HepG2 (cell line): ENCODE measurements around the gene RARS2. TPM values are rescaled to one million over a fixed set of nuclear protein-coding genes. Genes with fewer than 3 reads are reported as not detected.

Experiments used
- ARID4A ChIP-seq: sonication (generic); formaldehyde crosslinking; IDR thresholded peaks from 2 replicates; pipeline ENCODE4 v1.5.0; 2020; ENCODE audit warnings: mild to moderate bottlenecking, missing genetic modification reagents, borderline replicate concordance
- CEBPB ChIP-seq: IDR thresholded peaks from 2 replicates; pipeline ENCODE4 v1.6.1; 2011; ENCODE audit warnings: low read depth, low read length, improper control_type of control experiment, borderline replicate concordance
- ERF ChIP-seq: IDR thresholded peaks from 2 replicates; pipeline ENCODE4 v1.6.1; 2018; ENCODE audit warnings: missing biosample characterization, missing genetic modification reagents
- FOXO1 ChIP-seq: sonication (generic); formaldehyde crosslinking; IDR thresholded peaks from 2 replicates; pipeline ENCODE4 v1.4.0; 2020; ENCODE audit warnings: missing genetic modification reagents
- HNRNPH1 ChIP-seq: fragments of 200-400 bp; formaldehyde crosslinking; optimal IDR thresholded peaks from 2 replicates; pipeline ENCODE3; 2017; ENCODE audit warnings: mild to moderate bottlenecking, low read depth, low read length
- KAT2B ChIP-seq: fragments of 150-350 bp; IDR thresholded peaks from 2 replicates; pipeline ENCODE4 v1.6.1; 2014; ENCODE audit warnings: low read depth, low read length, borderline replicate concordance
- KDM5A ChIP-seq: fragments of 200-600 bp; sonication (generic); IDR thresholded peaks from 2 replicates; pipeline ENCODE4 v1.7.0; 2018; ENCODE audit warnings: antibody characterized with exemption, mild to moderate bottlenecking, low read length, borderline replicate concordance
- MIER2 ChIP-seq: IDR thresholded peaks from 2 replicates; pipeline ENCODE4 v1.6.1; 2016; ENCODE audit warnings: missing biosample characterization, missing genetic modification reagents
- MTA1 ChIP-seq: sonication (generic); formaldehyde crosslinking; IDR thresholded peaks from 2 replicates; pipeline ENCODE4 v1.4.0; 2020; ENCODE audit warnings: missing genetic modification reagents, mild to moderate bottlenecking, borderline replicate concordance
- NONO ChIP-seq, 2 experiments: fragments of 450-650 bp in 1 of 2; sonication (generic) in 1 of 2; formaldehyde crosslinking in 1 of 2; IDR thresholded peaks in 1 of 2; conservative IDR thresholded peaks in 1 of 2; 2 replicates each; pipeline versions ENCODE4 v1.6.1 to v1.8.0; 2017 to 2022; ENCODE audit warnings: mild to moderate bottlenecking in 1 of 2, missing genetic modification reagents in 1 of 2, moderate library complexity in 1 of 2
- TFDP1 ChIP-seq: IDR thresholded peaks from 2 replicates; pipeline ENCODE4 v1.6.1; 2016; ENCODE audit warnings: missing compliant biosample characterization, missing genetic modification reagents, borderline replicate concordance
- XRCC5 ChIP-seq: fragments of 200-400 bp; formaldehyde crosslinking; optimal IDR thresholded peaks from 2 replicates; pipeline ENCODE3; 2017; ENCODE audit warnings: mild to moderate bottlenecking, low read length
- ZBTB14 ChIP-seq: sonication (generic); formaldehyde crosslinking; IDR thresholded peaks from 2 replicates; pipeline ENCODE4 v1.4.0; 2020; ENCODE audit warnings: missing genetic modification reagents
- ZBTB43 ChIP-seq: sonication (generic); formaldehyde crosslinking; conservative IDR thresholded peaks from 2 replicates; pipeline ENCODE4 v1.4.0; 2020; ENCODE audit warnings: missing genetic modification reagents
- ZNF432 ChIP-seq: sonication (generic); formaldehyde crosslinking; IDR thresholded peaks from 2 replicates; pipeline ENCODE4 v1.5.0; 2020; ENCODE audit warnings: missing genetic modification reagents, mild to moderate bottlenecking, borderline replicate concordance
- ZNF468 ChIP-seq: sonication (generic); formaldehyde crosslinking; IDR thresholded peaks from 2 replicates; pipeline ENCODE4 v1.8.0; 2022; ENCODE audit warnings: mild to moderate bottlenecking, moderate library complexity, missing genetic modification reagents
- ZNF549 ChIP-seq: sonication (generic); formaldehyde crosslinking; IDR thresholded peaks from 2 replicates; pipeline ENCODE4 v1.5.0; 2020; ENCODE audit warnings: missing genetic modification reagents
- ZNF720 ChIP-seq: sonication (generic); formaldehyde crosslinking; IDR thresholded peaks from 2 replicates; pipeline ENCODE4 v1.4.0; 2020; ENCODE audit warnings: missing genetic modification reagents
- polyA plus RNA-seq, 8 experiments: library from polyadenylated mRNA; depleted of rRNA in 3 of 8; stranded (reverse) in 7 of 8; unstranded in 1 of 8; fragments of >200 nt; fragmentation: Illumina TruSeq in 4 of 8; extraction: Trizol in 4 of 8; gene quantifications; 2 replicates each; pipeline versions ENCODE4 v1.2.1 to v1.2.3, GENCODE V29; 2011 to 2016; ENCODE audit warnings: low read depth in 4 of 8, missing spikeins in 1 of 8, mixed read lengths in 1 of 8; ENCODE audit not compliant: insufficient read depth in 1 of 8
- total RNA-seq, 5 experiments: library from RNA; depleted of rRNA; stranded (reverse); fragments of >200 nt; fragmentation: Illumina TruSeq; extraction: Trizol; gene quantifications; 2 replicates each; pipeline ENCODE4 v1.2.3, GENCODE V29; 2016; ENCODE audit warnings: low read depth in 1 of 5

The RARS2 gene
- total and polyA plus RNA-seq, 2 of the 13 experiments (the other 11 are each of a cell fraction or from before 2014, with no cell fraction given): 23.4 to 80.1 TPM

GRCh38 chr6:87472525-87473418 is 117.0 kb downstream of the RARS2 start, which contains the start of gene SLC35A1 (continued):
- no peak for TF ChIP-seq ZNF432 (CRISPR knock-in tag)
- TF ChIP-seq XRCC5: no peak
- no peak for TF ChIP-seq HNRNPH1
- peak; percentile 57; the same call in 1 of the 2 replicates for TF ChIP-seq ZBTB43 (CRISPR knock-in tag)
- TF ChIP-seq CEBPB: no peak
- peak; percentile 26; the same call in 1 of the 2 replicates for TF ChIP-seq FOXO1 (CRISPR knock-in tag)
- TF ChIP-seq NONO (IDR thresholded peaks at IDR 0.05): no peak
- TF ChIP-seq NONO (CRISPR knock-in tag; conservative IDR thresholded peaks at IDR 0.05): peak; percentile 71
- TF ChIP-seq TFDP1: no peak; the same call in 1 of the 2 replicates
- peak; percentile 93 for TF ChIP-seq ARID4A (CRISPR knock-in tag)
- no peak for TF ChIP-seq KAT2B
- no peak for TF ChIP-seq ZNF720 (CRISPR knock-in tag)
- no peak for TF ChIP-seq ZNF549 (CRISPR knock-in tag)
- TF ChIP-seq ZBTB14 (CRISPR knock-in tag): peak; percentile 63
- TF ChIP-seq ERF (CRISPR knock-in tag): peak; percentile 52
- TF ChIP-seq ZNF468 (CRISPR knock-in tag): no peak
- TF ChIP-seq MIER2 (CRISPR knock-in tag): no peak
- peak; percentile 90 for TF ChIP-seq KDM5A
- TF ChIP-seq MTA1 (CRISPR knock-in tag): peak; percentile 63; the same call in 1 of the 2 replicates
